Aorta (tissue), 5 donors: Measurements from ENCODE around the gene DUS4L. TPM values are rescaled to one million over a fixed set of nuclear protein-coding genes. Genes with fewer than 3 reads are reported as not detected.

Experiments
- ATAC-seq: fragments of 200-7000 bp; cut with Tn5 transposase; one replicate; pipeline ENCODE4 v1.9.1; 2022; ENCODE audit warnings: moderate library complexity; ENCODE audit not compliant: low FRiP score
- DNase-seq, 2 donors: peaks; one replicate each; pipeline ENCODE4 v3.0.0-alpha.2; 2020
- H3K27ac ChIP-seq, 2 donors: one replicate each; pipeline ENCODE4 v1.5.1; 2013; ENCODE audit warnings: low read length in 2 of 2, mild to moderate bottlenecking in 2 of 2, moderate library complexity in 2 of 2, control low read depth in 1 of 2, inconsistent platforms in 1 of 2, low read depth in 1 of 2
- H3K27me3 ChIP-seq, 2 donors: one replicate each; pipeline ENCODE4 v1.6.1; 2013; ENCODE audit warnings: control low read depth in 1 of 2, low read length in 1 of 2, mild to moderate bottlenecking in 1 of 2, moderate library complexity in 1 of 2; ENCODE audit not compliant: insufficient read depth in 2 of 2, control insufficient read depth in 1 of 2
- H3K36me3 ChIP-seq, 2 donors: one replicate each; pipeline ENCODE4 v1.6.1; 2013; ENCODE audit warnings: control low read depth in 1 of 2, low read length in 1 of 2, mild to moderate bottlenecking in 1 of 2; ENCODE audit not compliant: insufficient read depth in 2 of 2, control insufficient read depth in 1 of 2
- H3K4me1 ChIP-seq, 2 donors: one replicate each; pipeline ENCODE4 v1.6.1; 2013; ENCODE audit warnings: low read length in 2 of 2, control low read depth in 1 of 2, mild to moderate bottlenecking in 1 of 2, moderate library complexity in 1 of 2; ENCODE audit not compliant: insufficient read depth in 2 of 2, control insufficient read depth in 1 of 2
- H3K4me3 ChIP-seq, 2 donors: one replicate each; pipeline ENCODE4 v1.5.1; 2013; ENCODE audit warnings: low read length in 2 of 2, control low read depth in 1 of 2, mild to moderate bottlenecking in 1 of 2
- H3K9me3 ChIP-seq: one replicate; pipeline ENCODE4 v1.6.1; 2013; ENCODE audit warnings: mild to moderate bottlenecking, low read length; ENCODE audit not compliant: control insufficient read depth
- WGBS, 2 donors: extraction: QIAGEN DNeasy Blood & Tissue Kit; methylation state at CpG; one replicate each; pipeline ENCODE4 v1.1.7; 2013; 5-methylcytosine and 5-hydroxymethylcytosine counted together
- intact Hi-C, 2 donors: fragments of 100-400 bp; cut with DNase I; formaldehyde crosslinking; loops; one replicate each; pipeline versions ENCODE4 v1.14.2 to v1.15.0; 2022
- polyA plus RNA-seq, 2 donors: library from polyadenylated mRNA; stranded (reverse); fragments of 200-250 nt; gene quantifications; one replicate each; pipeline ENCODE4 v1.2.3, GENCODE V29; 2013
- total RNA-seq, 2 donors: library from RNA; stranded (reverse); fragmentation: NEBNext Ultra II Directional; extraction: Animal tissue kit (Norgen Biotek cat#: 25700); gene quantifications; one replicate each; pipeline ENCODE4 v1.2.1, GENCODE V29; 2021
- donor health status: healthy with polysubstance abuse.
- donor health status: Bipolar disorder and iron deficiency.
- donor health status: DM: no; HTN: no; CAD: no.
- donor health status: DM: no; HTN: no; CAD: no.
- donor health status: DM: yes; HTN: yes; CAD: no.

The DUS4L gene
- total and polyA plus RNA-seq, 4 donors = 3.4 to 6.8 (median 6.1) TPM

DNA sequence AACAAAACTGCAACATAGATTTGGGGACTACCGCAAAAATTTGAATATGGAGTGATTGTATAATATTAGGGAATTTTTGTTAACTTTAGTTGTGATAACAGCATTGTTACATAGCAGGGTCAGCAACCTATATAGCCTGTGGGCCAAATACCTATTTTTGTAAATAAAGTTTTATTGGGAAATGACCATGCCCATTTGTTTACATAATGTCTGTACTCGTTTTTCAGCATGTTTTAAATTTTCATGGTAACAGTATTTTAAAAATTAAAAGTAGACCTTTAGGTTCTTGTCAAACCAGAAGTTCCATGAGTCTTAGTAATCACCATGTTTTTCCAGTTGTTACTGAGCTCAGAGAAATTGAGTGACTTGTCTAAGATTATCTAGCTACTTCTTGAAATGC, 20.9 kb downstream of the DUS4L start:
- intact Hi-C loops = loop anchor here in 1 of 2 donors (10.0 kb wide), 1 partner anchor 140 kb away; no protein-coding TSS in a partner anchor

DNA sequence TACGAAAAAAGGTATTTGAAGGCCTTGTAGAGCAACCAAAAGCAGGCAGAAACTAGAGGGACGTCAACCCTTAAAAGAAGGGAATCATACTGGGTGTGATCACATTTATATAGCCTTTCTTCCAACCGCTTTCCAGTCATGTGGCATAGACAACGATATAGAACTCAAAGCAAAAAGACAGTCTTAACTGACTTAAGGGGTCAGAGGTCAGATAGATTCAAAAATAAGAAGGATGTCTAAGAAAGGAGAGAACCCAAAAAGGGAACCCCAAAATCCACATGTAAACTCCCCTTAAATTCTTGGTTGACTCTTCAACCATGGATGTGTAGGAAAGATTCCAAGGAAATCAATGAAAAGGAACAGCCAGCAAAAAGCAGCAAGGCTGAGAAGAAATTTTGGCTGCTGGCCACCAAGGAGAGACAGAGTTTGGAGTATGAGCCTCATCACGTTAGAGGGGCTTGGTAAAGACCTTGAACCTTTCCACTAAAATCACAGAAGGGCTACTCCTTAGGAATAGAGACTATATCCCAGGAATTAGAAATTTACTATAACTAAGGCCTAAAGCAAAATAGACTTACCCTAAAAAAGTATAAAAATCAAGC, 24.9 kb downstream of the DUS4L start:
- DNase-seq = no peak
- Histone ChIP-seq H3K27me3 (no peaks in the 10 kb centered on the region), H3K9me3 (no peaks in the 10 kb centered on the region), H3K36me3 (no peaks in the 10 kb centered on the region), H3K4me1 (peaks cover 7 to 8% of the 10 kb centered on the region in 2 donors), H3K27ac (no peak overlapping the region), H3K4me3 (no peak overlapping the region)
- intact Hi-C loops = loop anchor here in 1 of 2 donors (10.0 kb wide), 1 partner anchor 136 kb away; no protein-coding TSS in a partner anchor
- 74 to 77% methylated on average over 5 of the region's 5 CpGs for WGBS, 2 donors
- ATAC-seq = no peak

More for the DNA sequence above, 20.9 kb downstream of the DUS4L start:
- Histone ChIP-seq H3K4me1 (peaks cover 0 to 1% of the 10 kb centered on the region in 2 donors), H3K4me3 (no peak overlapping the region), H3K27me3 (no peaks in the 10 kb centered on the region), H3K36me3 (no peaks in the 10 kb centered on the region), H3K27ac (no peak overlapping the region), H3K9me3 (no peaks in the 10 kb centered on the region)
- no peak for DNase-seq
- 66 to 71% methylated on average over 2 of the region's 2 CpGs for WGBS, 2 donors
- no peak for ATAC-seq

DNA sequence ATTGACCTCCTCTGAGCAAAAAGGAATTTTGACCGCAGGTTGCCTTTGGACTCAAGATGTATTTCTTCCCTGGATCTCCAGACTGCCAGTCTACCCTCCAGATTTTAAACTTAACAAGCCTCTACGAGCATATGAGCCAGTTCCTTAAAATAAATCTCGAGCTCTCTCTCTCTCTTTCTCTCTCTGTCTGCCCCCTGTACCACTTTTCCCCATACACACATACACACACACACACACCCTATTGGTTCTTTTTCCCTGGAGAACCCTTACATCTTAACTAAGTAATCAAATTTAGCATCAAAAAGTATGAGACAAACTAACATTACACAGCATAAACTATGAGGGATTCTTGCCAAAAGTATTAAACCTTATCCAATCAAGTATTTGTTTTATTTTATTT, 27.6 kb downstream of the DUS4L start:
- Histone ChIP-seq H3K4me1 (peaks cover 7 to 11% of the 10 kb centered on the region in 2 donors), H3K4me3 (no peak overlapping the region), H3K36me3 (no peaks in the 10 kb centered on the region), H3K27ac (no peak overlapping the region), H3K9me3 (no peaks in the 10 kb centered on the region), H3K27me3 (no peaks in the 10 kb centered on the region)
- WGBS, 2 donors = 4 to 8% methylated on average over 3 of the region's 3 CpGs
- intact Hi-C loops = loop anchor here in 1 of 2 donors (10.0 kb wide), 1 partner anchor 207 kb away; no protein-coding TSS in a partner anchor
- ATAC-seq (peak; percentile 73), DNase-seq (no peak)

DNA sequence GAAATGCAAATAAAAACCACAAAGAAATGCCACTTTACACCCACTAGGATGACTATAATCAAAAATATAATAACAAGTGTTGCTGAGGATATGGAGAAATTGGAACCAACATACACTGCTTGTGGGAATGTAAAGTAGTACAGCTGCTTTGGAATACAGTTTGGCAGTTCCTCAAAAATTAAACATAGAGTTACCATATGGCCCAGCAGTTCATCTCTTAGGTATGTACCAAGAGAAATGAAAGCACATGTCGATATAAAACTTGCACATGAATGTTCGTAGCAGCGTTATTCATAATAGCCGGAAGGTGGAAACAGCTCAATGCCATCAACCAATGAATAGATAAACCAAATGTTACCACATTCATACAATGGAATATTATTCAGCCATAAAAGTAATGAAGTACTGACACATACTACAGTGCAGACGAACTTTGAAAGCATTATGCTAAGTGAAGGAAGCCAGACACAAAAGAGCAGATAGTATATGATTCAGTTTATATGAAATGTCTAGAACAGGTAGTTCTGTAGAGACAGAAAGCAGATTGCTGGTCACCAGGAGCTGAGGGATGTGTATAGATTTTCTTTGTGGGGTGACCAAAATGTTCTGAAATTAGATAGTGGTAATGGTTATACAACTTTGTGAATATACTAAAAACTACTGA, 28.7 kb downstream of the DUS4L start:
- no peak for DNase-seq
- whole genome bisulfite sequencing, 2 donors = 80 to 82% methylated on average over 5 of the region's 5 CpGs
- H3K4me1 ChIP-seq = peaks cover 7 to 15% of the 10 kb centered on the region in 2 donors

DNA sequence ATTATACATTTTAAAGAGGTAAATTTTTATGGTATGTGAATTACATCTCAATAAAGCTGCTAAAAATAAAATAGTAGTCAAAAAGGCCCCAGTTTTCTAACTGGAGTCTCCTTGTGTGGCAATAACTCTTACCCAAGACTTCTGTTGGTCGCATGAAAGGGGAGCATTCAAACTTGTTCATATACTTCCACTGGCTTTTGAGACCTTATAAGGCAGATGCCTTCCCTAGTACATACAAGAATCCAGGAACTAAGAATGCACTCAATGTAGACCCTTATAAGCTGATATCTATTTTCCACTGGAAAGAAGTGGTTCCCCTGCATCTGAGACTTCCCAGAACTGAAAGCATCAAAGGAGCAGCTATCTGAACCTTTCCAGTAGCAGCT, 29.2 kb downstream of the DUS4L start:
- ATAC-seq (no peak), DNase-seq (no peak)
- Histone ChIP-seq H3K4me3 (no peak overlapping the region), H3K4me1 (peaks cover 7 to 15% of the 10 kb centered on the region in 2 donors), H3K36me3 (no peaks in the 10 kb centered on the region), H3K27me3 (no peaks in the 10 kb centered on the region), H3K9me3 (no peaks in the 10 kb centered on the region), H3K27ac (peak overlapping the region in 1 of 2 donors; percentile 12)
- 56 to 64% methylated on average over 1 of the region's 1 CpG for WGBS, 2 donors
- intact Hi-C loops = loop anchor here in 1 of 2 donors (10.0 kb wide), 1 partner anchor 208 kb away; no protein-coding TSS in a partner anchor

More for the DNA sequence above, 28.7 kb downstream of the DUS4L start:
- no peak for ATAC-seq
- H3K27ac ChIP-seq = peak overlapping the region in 1 of 2 donors; percentile 43
- intact Hi-C loops = loop anchor here in 1 of 2 donors (10.0 kb wide), 1 partner anchor 208 kb away; no protein-coding TSS in a partner anchor
- no peaks in the 10 kb centered on the region for H3K27me3 ChIP-seq
- H3K4me3 ChIP-seq = no peak overlapping the region
- no peaks in the 10 kb centered on the region for H3K36me3 ChIP-seq
- no peaks in the 10 kb centered on the region for H3K9me3 ChIP-seq

DNA sequence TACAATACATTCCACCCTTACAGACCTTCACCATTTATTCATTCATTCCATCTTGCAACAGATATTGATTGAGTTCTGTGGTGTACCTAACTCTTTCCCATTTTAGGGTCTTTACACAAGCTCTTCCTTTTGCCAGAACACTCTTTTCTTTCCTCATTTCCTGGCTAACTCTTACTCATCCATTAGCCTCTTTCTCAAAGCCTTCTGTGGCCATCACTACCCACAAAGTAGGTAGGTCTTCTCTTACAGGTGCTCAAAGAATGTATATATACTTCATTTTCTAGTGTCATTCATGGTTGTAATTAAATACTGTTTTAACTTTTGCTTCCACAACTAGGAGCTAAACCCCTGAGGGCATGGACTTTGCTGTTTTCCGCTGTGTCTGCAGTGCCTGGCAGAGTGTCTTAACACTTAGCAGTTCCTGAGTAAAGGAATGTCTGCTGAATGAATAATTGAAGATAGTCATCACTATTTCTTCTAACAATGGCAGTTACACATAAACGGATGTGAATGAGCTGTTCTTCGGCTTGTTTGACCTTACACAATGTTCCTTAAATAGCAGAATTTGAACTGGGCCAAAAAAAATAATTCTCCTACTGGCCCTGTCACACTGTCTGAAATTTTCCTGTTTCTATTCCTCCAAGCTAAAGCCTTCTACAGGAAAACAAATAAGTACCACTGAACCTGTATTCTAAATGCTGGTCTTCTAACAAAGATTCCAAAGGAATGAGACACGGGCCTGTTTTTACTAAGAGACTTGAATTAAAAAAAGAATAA, 31.4 kb downstream of the DUS4L start:
- 5 to 6% methylated on average over 4 of the region's 4 CpGs for WGBS, 2 donors
- Histone ChIP-seq H3K9me3 (no peaks in the 10 kb centered on the region), H3K27me3 (no peaks in the 10 kb centered on the region), H3K4me3 (peak overlapping the region in 1 of 2 donors; percentile 15), H3K36me3 (no peaks in the 10 kb centered on the region), H3K27ac (peak overlapping the region; percentile 92 to 94), H3K4me1 (peaks cover 7 to 15% of the 10 kb centered on the region in 2 donors)
- ATAC-seq (peak; percentile 88), DNase-seq (no peak)
- intact Hi-C loops = loop anchor here in 1 of 2 donors (2.0 to 10.0 kb wide), 3 partner anchors 14 to 210 kb away; partner anchors contain the start of genes BCAP29, COG5 and DUS4L

DNA sequence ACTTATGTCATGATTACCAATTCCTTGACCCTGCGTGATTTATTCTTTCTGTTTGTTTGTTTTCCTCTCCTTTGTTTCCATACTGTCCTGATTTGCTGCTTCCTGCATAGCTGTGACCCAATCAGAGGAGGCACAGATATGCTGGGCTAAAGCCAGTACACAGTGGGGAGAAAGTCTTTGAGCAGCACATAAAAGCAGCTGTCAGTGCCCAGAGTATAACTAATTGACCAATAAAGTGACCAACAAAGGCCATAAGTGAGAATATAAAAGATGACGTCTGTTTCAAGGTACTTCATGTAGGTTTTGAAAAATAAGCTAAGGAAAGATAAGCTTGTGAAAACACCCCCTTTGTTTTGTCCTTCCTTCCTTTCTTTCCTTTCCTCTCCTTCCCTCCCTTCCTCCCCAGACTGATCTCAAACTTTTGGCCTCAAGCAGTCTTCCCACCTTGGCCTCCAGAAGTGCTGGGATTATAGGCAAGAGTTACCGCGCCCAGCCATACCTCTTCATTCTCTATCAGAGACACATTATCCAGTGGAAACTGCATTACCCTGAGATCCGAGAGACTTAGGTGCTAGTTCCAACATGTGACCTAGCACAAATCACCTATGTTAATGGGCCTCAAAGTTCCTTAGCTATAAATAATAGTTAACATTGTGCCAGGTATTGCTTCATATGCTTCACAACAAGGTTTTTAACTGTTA, 33.3 kb downstream of the DUS4L start:
- intact Hi-C loops = loop anchor here in 1 of 2 donors (5.0 to 10.0 kb wide), 2 partner anchors 35 to 212 kb away; partner anchors contain the start of genes COG5 and DUS4L
- Histone ChIP-seq H3K4me1 (peaks cover 4 to 15% of the 10 kb centered on the region in 2 donors), H3K27me3 (no peaks in the 10 kb centered on the region), H3K4me3 (no peak overlapping the region), H3K9me3 (no peaks in the 10 kb centered on the region), H3K27ac (peak overlapping the region; percentile 39 to 60), H3K36me3 (no peaks in the 10 kb centered on the region)
- 71 to 72% methylated on average over 5 of the region's 5 CpGs for WGBS, 2 donors
- ATAC-seq (no peak), DNase-seq (no peak)

DNA sequence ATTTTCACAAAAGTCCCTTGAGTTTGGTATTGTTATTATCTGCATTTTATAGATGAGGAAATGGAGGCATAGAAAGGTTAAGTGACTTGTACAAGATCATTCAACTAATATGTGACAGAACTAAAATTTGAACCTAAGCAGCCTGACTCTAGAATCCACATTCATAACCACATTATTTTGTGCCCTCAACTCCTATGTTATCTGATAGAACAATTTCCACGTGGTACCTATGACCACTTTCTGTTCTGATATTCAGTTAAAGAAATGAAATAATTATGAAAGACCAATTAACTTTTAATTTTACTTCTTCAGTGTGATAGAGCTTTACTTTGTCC, 33.8 kb downstream of the DUS4L start:
- ATAC-seq (no peak), DNase-seq (no peak)
- intact Hi-C loops = loop anchor here in 1 of 2 donors (5.0 to 10.0 kb wide), 2 partner anchors 35 to 213 kb away; partner anchors contain the start of genes COG5 and DUS4L
- Histone ChIP-seq H3K27me3 (no peaks in the 10 kb centered on the region), H3K4me1 (peaks cover 4 to 12% of the 10 kb centered on the region in 2 donors), H3K27ac (peak overlapping the region in 1 of 2 donors; percentile 60), H3K9me3 (no peaks in the 10 kb centered on the region), H3K4me3 (no peak overlapping the region), H3K36me3 (no peaks in the 10 kb centered on the region)
- WGBS, 2 donors = 88 to 92% methylated on average over 1 of the region's 1 CpG
